Measurements from ENCODE around the gene AMH. TPM values are rescaled to one million over a fixed set of nuclear protein-coding genes. Genes with fewer than 3 reads are reported as not detected.
"Not testable (repeated sequence)": the region's sequence is repeated elsewhere in the genome, so short reads cannot be mapped to it uniquely, and the experiment has no call there.

Gene AMH
- total RNA-seq, 2 donors from 2014 or later = 2.0 to 6.1 TPM

DNA sequence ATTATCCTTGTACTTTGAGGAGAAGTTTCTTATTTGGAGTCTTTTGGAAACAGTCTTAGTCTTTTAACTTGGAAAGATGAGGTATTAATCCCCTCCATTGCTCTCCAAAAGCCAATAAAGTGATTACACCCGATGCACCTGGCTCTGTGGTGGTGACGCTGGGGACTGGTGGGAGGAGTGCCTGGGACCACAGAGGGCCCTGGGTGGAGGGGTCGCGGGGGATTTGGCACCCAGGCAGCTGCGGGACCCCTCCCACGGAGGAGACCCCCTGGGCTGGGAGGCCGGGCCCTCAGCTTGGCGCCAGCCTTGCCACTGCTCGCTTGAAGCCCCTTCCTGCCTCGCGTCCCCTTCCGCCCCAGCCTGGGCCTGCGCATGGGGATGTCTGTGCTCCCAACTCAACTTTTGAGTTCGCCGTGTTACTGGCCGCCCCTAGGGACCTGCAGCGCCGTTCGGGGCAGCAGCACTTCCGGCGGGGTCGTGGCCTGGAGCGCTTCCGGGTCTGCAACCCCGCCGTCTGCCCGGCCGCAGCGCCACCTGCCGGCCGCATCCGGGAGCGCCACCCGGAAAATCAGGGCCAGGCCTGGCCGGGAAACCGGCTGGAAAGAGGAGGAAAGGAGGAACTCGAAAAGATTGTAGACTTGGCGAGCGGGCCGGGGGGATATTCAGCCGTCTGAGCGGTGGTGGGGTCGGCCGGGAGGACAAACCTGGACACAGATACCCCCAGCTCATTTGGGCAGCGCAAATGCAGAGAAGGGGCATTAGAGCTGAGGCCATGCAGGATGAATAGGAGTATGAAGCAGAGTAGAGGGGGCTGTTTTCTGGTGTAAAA is 24.4 kb downstream of the AMH start:
- H3K9me3 Mint-ChIP-seq = no peaks in the 10 kb centered on the region
- peaks cover 18% of the 10 kb centered on the region for H3K4me1 Mint-ChIP-seq
- no peaks in the 10 kb centered on the region for H3K27me3 Mint-ChIP-seq
- H3K4me3 Mint-ChIP-seq = peak overlapping the region; percentile 91
- ATAC-seq (replicated peaks) = peak; percentile 51
- peak overlapping the region; percentile 75 for H3K27ac Mint-ChIP-seq
- H3K36me3 Mint-ChIP-seq (ENCODE audit: low read depth) = peaks cover 61% of the 10 kb centered on the region

DNA sequence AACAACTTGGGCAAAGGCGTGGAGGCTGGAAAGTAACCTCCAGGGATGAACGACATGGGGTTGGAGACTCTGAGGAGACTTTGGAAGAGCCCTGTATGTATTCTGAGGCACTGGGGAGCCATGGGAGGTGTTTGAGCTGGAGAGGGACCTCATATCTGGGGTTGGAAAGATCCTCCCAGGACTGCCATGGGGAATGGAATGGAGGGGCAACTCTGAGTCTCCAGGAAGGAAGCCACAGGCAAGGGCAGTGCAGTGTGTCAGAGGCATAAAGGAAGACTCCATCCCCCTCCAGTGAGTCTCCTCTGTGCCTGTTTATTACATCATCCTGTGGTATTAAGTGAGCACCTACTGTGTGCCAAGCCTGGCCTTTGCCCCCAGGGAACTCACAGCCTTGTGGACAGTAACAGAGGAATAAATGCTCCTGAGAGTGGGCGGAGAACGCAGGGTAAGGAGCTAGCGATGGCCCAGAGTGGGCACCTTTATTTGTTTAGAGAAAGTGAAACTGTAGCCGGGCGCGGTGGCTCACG is 25.1 kb downstream of the AMH start:
- Mint-ChIP-seq H3K9me3 (no peaks in the 10 kb centered on the region), H3K36me3 (ENCODE audit: low read depth) (peaks cover 58% of the 10 kb centered on the region), H3K27ac (peak overlapping the region; percentile 75), H3K27me3 (no peaks in the 10 kb centered on the region), H3K4me1 (peaks cover 18% of the 10 kb centered on the region), H3K4me3 (peak overlapping the region; percentile 91)
- no peak for ATAC-seq (replicated peaks)

DNA sequence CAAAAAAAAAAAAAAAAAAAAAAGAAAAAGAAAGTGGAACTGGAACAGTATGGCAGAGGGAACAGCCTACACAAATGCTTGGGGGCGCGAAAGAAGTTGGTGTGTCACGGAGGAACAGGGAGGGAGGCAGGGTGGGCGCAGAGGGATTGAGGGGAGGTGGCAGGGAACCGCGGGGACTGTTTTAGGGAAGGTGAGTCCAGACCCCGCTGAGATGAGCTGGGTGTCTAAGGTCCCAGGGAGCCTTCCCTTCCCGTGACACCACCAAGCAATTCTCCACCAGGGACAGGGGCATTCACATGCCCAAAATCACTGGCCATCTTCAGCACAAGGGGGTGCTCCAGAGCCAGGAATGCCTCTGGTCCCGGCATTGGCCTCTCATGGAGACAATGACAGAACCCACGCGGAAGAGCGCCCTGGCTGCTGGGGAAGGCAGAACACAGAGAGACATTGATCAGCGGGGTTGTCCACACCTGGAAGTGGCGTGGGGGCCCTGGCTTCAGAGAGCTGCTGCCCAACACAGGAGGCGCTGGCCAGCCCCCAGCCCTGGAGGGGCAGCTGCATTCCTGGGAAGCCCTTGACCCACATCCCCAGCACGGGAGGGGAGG is 25.9 kb downstream of the AMH start:
- Mint-ChIP-seq H3K36me3 (ENCODE audit: low read depth) (peaks cover 50% of the 10 kb centered on the region), H3K27me3 (no peaks in the 10 kb centered on the region), H3K4me1 (peaks cover 18% of the 10 kb centered on the region), H3K4me3 (no peak overlapping the region), H3K9me3 (no peaks in the 10 kb centered on the region), H3K27ac (peak overlapping the region; percentile 22)
- ATAC-seq (replicated peaks) = no peak

DNA sequence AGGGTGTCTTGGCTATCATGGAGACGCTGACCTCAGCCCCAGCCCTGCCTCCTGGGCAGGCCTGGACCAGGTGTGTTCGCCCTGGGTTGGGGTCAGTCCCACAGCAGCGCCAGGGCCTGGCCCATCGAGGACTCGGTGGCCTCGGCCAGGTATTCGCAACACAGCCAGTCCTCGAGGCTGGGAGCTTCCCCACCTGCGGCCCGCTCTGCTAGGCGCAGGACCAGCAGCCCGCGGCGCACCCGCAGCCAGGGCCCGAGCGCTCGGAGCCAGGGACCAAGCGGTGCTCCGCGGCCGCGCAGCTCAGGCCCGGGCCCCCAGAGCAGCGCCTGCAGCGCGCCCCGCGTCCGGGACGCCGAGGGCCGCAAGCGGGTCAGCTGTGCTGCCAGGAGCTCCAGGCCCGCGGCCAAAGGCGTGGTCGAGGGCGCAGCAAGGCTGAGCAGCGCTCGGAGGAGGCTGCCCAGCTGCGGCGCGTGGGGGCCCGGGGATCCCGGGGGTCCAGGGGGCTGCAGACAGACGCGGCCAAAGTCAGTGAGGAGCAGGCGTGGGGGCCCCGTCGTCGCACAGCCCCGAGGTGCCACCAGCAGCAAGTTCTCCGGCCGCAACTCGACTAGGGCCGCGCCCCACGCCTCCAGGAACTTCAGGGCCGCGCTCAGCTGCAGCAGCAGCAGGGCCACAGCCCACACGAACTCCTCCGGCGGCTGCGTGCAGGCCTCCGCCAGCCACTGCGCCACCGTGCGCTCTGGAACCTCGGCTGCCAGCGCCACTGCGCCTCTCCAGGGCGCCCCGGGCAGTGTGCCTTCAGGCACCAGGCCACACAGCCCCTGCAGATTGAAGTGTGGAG is 26.7 kb downstream of the AMH start:
- H3K27ac Mint-ChIP-seq = no peak overlapping the region
- H3K36me3 Mint-ChIP-seq (ENCODE audit: low read depth) = peaks cover 43% of the 10 kb centered on the region
- H3K4me1 Mint-ChIP-seq = peaks cover 18% of the 10 kb centered on the region
- no peak for ATAC-seq (replicated peaks)
- no peaks in the 10 kb centered on the region for H3K9me3 Mint-ChIP-seq
- H3K27me3 Mint-ChIP-seq = no peaks in the 10 kb centered on the region
- no peak overlapping the region for H3K4me3 Mint-ChIP-seq

DNA sequence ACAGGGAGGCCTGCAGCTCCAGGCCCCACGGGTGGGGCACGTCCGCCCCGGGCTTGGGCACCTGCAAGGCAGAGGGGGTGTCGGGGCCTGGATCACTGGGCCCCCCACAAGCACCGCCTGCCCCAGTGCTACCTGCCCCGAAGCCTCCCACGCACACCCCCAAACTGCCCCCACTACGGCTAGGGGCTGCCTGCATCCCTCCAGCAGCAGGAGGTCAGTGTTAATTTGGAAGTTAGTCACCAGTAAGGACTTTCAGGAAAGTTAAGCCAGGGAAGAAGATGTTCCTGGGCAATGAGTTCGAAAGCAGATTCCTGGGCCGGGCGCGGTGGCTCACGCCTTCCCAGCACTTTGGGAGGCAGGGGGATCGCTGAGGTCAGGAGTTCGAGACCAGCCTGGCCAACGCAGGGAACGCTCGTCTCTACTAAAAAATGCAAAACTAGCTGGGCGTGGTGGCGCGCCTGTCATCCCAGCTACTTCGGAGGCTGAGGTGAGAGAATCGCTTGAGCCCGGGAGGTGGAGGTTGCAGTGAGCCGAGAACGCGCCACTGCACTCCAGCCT is 27.4 kb downstream of the AMH start:
- Mint-ChIP-seq H3K4me1 (peaks cover 17% of the 10 kb centered on the region), H3K27me3 (no peaks in the 10 kb centered on the region), H3K27ac (no peak overlapping the region), H3K4me3 (no peak overlapping the region), H3K36me3 (ENCODE audit: low read depth) (peaks cover 36% of the 10 kb centered on the region), H3K9me3 (no peaks in the 10 kb centered on the region)
- no peak for ATAC-seq (replicated peaks)

DNA sequence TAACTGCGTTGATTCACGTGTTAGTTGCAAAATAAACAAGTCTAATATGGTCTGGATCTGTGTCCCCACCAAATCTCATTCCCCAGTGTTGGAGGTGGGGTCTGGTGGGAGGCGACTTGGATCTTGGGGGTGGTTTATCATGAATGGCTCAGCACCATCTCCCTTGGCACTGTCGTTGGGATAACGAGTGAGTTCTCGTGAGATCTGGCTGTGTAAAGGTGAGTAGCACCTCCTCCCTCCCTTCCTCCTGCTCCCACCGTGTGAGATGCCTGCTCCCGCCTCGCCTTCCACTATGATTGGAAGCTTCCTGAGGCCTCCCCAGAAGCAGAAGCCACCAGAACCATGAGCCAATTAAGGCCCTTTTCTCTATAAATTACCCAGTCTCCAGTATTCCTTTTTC is 28.0 kb downstream of the AMH start:
- Mint-ChIP-seq H3K27me3 (no peaks in the 10 kb centered on the region), H3K27ac (no peak overlapping the region), H3K9me3 (no peaks in the 10 kb centered on the region), H3K36me3 (ENCODE audit: low read depth) (peaks cover 30% of the 10 kb centered on the region), H3K4me1 (peaks cover 13% of the 10 kb centered on the region), H3K4me3 (no peak overlapping the region)
- ATAC-seq (replicated peaks) = no peak

DNA sequence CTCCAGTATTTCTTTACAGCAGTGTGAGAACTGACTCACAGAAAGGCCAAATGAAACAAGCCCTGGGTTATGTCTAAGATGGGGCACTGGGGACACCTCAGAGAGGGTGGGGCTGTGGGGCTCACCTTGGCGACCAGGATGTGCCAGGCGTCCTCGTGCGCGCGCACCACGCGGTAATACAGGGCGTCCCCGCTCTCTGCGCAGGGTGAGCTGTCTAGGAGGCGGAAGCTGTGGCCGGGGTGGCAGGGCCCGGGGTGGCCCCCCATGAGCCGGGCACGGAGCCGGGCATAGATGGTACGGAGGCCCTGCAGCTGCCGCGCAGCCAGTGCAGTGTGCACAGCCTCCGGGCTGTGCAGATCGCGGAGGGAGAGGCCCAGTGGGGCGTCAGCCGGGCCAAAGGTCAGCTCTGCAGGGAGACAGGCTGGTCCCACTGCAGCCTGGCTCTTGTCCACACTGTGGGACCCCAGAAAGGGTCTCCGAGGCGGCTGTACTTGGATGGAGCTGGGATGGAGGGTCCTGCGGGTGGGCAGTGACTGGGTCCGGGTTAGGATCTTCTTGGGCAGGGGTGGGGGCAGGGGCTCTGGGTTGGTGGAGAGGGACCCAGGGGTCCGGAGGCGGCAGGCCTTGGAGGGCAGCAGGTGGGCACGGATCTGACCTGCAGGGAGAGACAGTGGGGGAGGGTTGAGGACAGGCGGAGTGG is 29.5 kb downstream of the AMH start:
- H3K9me3 Mint-ChIP-seq = no peaks in the 10 kb centered on the region
- ATAC-seq (replicated peaks) = no peak

DNA sequence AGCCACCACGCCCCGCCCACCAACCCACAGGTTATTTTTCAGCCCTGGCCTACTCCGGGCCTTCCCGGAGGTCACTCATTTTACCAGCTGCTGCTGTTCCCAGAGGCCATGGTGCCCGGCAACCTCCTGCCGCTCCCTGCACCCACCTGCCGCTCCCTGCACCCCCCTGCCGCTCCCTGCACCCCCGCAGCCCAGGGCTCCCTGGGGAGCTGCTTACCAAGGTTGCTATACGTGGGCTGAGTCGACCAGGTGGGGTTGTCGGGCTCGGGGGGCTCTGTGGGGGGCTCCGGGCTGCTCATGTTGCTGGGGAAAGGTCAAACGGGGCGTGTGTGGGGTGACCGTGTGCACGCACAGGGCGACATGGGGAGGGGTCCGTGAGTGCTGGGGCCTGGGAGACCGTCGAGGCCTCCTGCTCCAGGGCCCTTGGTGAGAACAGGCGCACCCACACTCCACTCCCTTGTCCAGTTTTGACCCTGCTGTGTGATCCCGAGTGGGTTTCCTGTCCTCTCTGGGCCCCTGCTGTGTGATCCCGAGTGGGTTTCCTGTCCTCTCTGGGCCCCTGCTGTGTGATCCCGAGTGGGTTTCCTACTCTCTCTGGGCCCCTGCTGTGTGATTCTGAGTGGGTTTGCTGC is 31.6 kb downstream of the AMH start:
- Mint-ChIP-seq H3K36me3 (ENCODE audit: low read depth) (no peaks in the 10 kb centered on the region), H3K27ac (no peak overlapping the region), H3K27me3 (no peaks in the 10 kb centered on the region), H3K4me1 (no peaks in the 10 kb centered on the region), H3K9me3 (no peaks in the 10 kb centered on the region), H3K4me3 (no peak overlapping the region)
- no peak for ATAC-seq (replicated peaks)

More for the DNA sequence above, 29.5 kb downstream of the AMH start:
- Mint-ChIP-seq H3K27ac (no peak overlapping the region), H3K4me3 (no peak overlapping the region), H3K36me3 (ENCODE audit: low read depth) (peaks cover 15% of the 10 kb centered on the region), H3K4me1 (peaks cover 8% of the 10 kb centered on the region), H3K27me3 (no peaks in the 10 kb centered on the region)

DNA sequence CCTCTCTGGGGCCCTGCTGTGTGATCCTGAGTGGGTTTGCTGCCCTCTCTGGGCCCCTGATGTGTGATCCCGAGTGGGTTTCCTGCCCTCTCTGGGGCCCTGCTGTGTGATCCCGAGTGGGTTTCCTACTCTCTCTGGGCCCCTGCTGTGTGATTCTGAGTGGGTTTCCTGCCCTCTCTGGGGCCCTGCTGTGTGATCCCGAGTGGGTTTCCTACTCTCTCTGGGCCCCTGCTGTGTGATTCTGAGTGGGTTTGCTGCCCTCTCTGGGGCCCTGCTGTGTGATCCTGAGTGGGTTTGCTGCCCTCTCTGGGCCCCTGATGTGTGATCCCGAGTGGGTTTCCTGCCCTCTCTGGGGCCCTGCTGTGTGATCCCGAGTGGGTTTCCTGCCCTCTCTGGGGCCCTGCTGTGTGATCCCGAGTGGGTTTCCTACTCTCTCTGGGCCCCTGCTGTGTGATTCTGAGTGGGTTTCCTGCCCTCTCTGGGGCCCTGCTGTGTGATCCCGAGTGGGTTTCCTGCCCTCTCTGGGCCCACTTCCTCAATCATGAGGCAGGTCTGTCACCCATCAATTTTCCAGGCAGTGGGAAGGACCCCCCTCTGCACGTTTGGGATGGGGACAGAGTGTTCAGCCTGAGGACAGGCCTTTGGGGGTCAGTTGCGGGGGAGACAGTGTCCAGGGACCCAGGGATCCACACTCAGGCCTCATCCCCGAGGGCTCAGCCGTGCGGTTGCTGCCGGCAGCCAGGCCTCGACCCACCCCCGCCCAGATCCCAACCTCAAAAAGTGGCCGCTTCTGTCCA is 32.3 kb downstream of the AMH start:
- not testable (repeated sequence) for H3K27ac Mint-ChIP-seq

DNA sequence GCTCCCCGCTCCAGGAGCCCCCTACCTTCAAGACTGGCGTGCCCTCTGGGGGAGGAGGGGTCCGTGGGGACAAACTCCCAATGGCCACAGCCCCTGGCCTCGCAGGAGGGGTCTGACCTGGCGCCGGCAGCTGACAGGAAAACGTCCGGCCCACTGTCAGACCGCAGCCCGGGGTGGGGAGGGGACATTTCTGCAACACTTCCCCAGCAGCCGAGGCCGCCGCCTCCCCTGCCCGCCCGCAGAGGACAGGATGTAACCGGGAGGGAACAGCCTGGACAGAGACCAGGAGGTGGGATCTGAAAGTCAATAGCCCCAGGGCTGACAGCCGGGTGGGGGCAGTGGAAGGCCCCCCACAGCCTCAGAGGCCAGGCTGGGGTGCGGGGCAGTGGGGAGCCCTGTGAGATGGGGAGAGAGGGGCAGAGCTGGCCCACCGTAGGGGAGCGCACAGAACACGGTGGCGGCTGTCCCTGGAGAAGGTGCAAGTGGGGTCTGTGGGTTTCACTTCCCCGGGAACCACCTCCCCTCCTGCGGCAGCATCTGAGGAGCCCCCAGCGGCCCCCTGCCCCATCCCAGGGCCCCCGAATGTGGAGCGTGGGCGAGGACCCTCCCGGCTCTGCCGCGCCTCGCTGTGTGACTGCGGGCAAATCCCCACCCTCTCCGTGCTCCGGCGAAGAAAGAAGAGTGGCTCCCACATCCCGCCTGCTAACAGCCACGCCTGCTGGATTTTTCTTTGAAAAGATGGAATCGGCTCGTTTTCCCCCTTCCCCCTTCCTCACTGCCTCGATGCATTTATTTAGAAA is 33.1 kb downstream of the AMH start, which contains the start of gene PEAK3:
Gene PEAK3, minus strand, starts transcription at position 114 of the 800 bp plus-strand sequence. CDS start 1,244 bp downstream, outside the sequence.
- peak; percentile 64 for ATAC-seq (replicated peaks)
- Mint-ChIP-seq H3K36me3 (ENCODE audit: low read depth) (no peaks in the 10 kb centered on the region), H3K27me3 (no peaks in the 10 kb centered on the region), H3K4me3 (peak within 1 kb of the TSS; percentile 50), H3K27ac (peak within 1 kb of the TSS; percentile 50), H3K9me3 (no peaks in the 10 kb centered on the region), H3K4me1 (no peaks in the 10 kb centered on the region)

More for the DNA sequence above, 32.3 kb downstream of the AMH start:
- H3K4me1 Mint-ChIP-seq; H3K27me3 Mint-ChIP-seq; H3K36me3 Mint-ChIP-seq (ENCODE audit: low read depth); H3K9me3 Mint-ChIP-seq; ATAC-seq (replicated peaks): not testable (repeated sequence)
- H3K4me3 Mint-ChIP-seq = peak overlapping the region; percentile 50

DNA sequence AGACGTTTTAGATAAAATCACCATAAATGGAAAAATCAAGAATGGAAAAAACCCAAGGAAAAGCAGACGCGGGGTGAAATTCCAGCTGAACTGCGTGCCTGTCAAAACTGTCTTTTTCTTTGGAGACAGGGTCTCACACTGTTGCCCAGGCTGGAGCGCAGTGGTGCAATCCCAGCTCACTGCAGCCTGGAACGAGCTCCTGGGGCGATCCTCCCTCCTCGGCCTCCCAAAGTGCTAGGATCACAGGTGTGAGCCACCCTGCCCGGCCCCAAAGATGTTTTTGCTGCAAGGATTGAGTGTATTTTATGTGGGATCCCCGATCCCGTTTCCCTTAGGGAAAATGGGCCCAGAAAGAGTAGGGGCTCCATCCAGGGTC is 33.7 kb downstream of the AMH start:
- H3K36me3 Mint-ChIP-seq (ENCODE audit: low read depth) = no peaks in the 10 kb centered on the region
- ATAC-seq (replicated peaks) = no peak
- no peaks in the 10 kb centered on the region for H3K27me3 Mint-ChIP-seq
- H3K9me3 Mint-ChIP-seq = no peaks in the 10 kb centered on the region
- no peaks in the 10 kb centered on the region for H3K4me1 Mint-ChIP-seq
- H3K27ac Mint-ChIP-seq = peak overlapping the region; percentile 50
- H3K4me3 Mint-ChIP-seq = peak overlapping the region; percentile 50

DNA sequence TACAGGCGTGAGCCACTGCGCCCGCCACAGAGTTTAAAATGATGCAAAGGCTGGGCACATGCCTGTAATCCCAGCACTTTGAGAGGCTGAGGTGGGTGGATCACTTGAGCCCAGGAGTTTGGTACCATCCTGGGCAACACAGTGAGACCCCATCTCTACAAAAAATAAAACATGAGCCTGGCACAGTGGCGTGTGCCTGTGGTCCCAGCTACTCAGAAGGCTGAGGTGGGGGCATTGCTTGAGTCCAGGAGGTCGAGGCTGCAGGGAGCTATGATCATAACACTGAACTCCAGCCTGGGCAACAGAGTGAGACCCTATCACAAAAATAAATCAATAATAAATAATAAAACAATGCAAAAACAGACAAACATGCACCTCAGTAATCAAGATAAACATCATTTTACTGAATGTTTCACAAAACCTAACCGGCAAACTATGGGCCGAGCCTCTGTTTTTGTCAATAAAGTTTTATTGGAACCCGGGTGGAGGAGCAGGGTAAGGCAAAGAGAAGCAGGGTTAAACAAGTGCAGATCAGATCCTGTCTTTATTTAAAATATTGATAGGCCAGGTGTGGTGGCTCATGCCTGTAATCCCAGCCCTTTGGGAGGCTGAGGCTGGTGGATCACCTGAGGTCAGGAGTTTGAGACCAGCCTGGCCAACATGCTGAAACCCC is 34.8 kb downstream of the AMH start:
- no peak overlapping the region for H3K4me3 Mint-ChIP-seq
- no peaks in the 10 kb centered on the region for H3K36me3 Mint-ChIP-seq (ENCODE audit: low read depth)
- no peak for ATAC-seq (replicated peaks)
- H3K4me1 Mint-ChIP-seq = peaks cover 6% of the 10 kb centered on the region
- H3K9me3 Mint-ChIP-seq = no peaks in the 10 kb centered on the region
- H3K27me3 Mint-ChIP-seq = no peaks in the 10 kb centered on the region
- H3K27ac Mint-ChIP-seq = no peak overlapping the region

All from activated T-helper 17 cell treated with anti-CD3 and anti-CD28 coated beads, Interleukin-2, amount 50 U/mL, for 72 hours (primary cell).